Suprapubic skin (tissue), 4 donors: ENCODE data around the gene C6orf62. TPM values are rescaled to one million over a fixed set of nuclear protein-coding genes. Genes with fewer than 3 reads are reported as not detected.
"Not testable (repeated sequence)": the region's sequence is repeated elsewhere in the genome, so short reads cannot be mapped to it uniquely, and the experiment has no call there.

ENCODE experiments used
- DNase-seq, 2 donors: peaks; one replicate each; pipeline ENCODE4 v3.0.0-alpha.2; 2019; ENCODE audit warnings: low spot score in 2 of 2
- H3K27ac ChIP-seq: fragments of 200-600 bp; sonication (generic); one replicate; pipeline ENCODE4 v1.5.1; 2019
- H3K27me3 ChIP-seq: fragments of 200-600 bp; sonication (generic); one replicate; pipeline ENCODE4 v1.5.1; 2019
- H3K36me3 ChIP-seq: fragments of 200-600 bp; sonication (generic); one replicate; pipeline ENCODE4 v1.5.1; 2019
- H3K4me1 ChIP-seq: fragments of 200-600 bp; sonication (generic); one replicate; pipeline ENCODE4 v1.5.1; 2019
- H3K4me3 ChIP-seq: fragments of 200-600 bp; sonication (generic); one replicate; pipeline ENCODE4 v1.5.1; 2019; ENCODE audit warnings: mild to moderate bottlenecking
- H3K9me3 ChIP-seq: fragments of 200-600 bp; sonication (generic); one replicate; pipeline ENCODE4 v1.5.1; 2019
- CTCF ChIP-seq, 2 donors: fragments of 200-600 bp in 1 of 2; fragments of 450-650 bp in 1 of 2; sonication (generic) in 1 of 2; IDR thresholded peaks; one replicate each; pipeline ENCODE4 v1.5.1; 2016 to 2019; ENCODE audit warnings: antibody characterized with exemption in 2 of 2, mild to moderate bottlenecking in 1 of 2, moderate library complexity in 1 of 2
- EP300 ChIP-seq: sonication (generic); formaldehyde crosslinking; IDR thresholded peaks from one replicate; pipeline ENCODE4 v1.6.1; 2017; ENCODE audit warnings: antibody characterized with exemption
- POLR2A ChIP-seq, 2 donors: fragments of 450-650 bp; IDR thresholded peaks; one replicate each; pipeline ENCODE4 v1.6.1; 2017; ENCODE audit warnings: antibody characterized with exemption in 2 of 2, mild to moderate bottlenecking in 2 of 2, moderate library complexity in 2 of 2
- POLR2AphosphoS5 ChIP-seq, 3 donors: sonication (generic); formaldehyde crosslinking; IDR thresholded peaks; one replicate each; pipeline ENCODE4 v1.6.1; 2017; ENCODE audit warnings: antibody characterized with exemption in 3 of 3
- WGBS: methylation state at CpG from one replicate; pipeline ENCODE4 v1.1.5; 2018; 5-methylcytosine and 5-hydroxymethylcytosine counted together
- total RNA-seq, 4 donors: library from RNA; depleted of rRNA; stranded (reverse); fragments of >200 nt; gene quantifications; one replicate each; pipeline ENCODE4 v1.1.0, GENCODE V29; 2016

The C6orf62 gene
- total RNA-seq, 4 donors from 2014 or later: 36.5 to 69.2 (median 55.5) TPM

GRCh38 chr6:24686408-24686807 is 32.5 kb downstream of the C6orf62 start:
- Histone ChIP-seq H3K4me1 (peaks cover 6% of the 10 kb centered on the region), H3K27ac (no peak overlapping the region), H3K4me3 (no peak overlapping the region), H3K36me3 (no peaks in the 10 kb centered on the region), H3K9me3 (no peaks in the 10 kb centered on the region), H3K27me3 (no peaks in the 10 kb centered on the region)
- WGBS: 92% methylated on average over 1 of the region's 1 CpG
- TF ChIP-seq CTCF (IDR thresholded peaks at IDR 0.05): no peak
- TF ChIP-seq EP300: no peak
- no peak for DNase-seq

GRCh38 chr6:24683297-24684296 is 35.4 kb downstream of the C6orf62 start:
- no peak overlapping the region for H3K4me3 ChIP-seq
- no peaks in the 10 kb centered on the region for H3K36me3 ChIP-seq
- DNase-seq: no peak
- no peak overlapping the region for H3K27ac ChIP-seq
- TF ChIP-seq CTCF (IDR thresholded peaks at IDR 0.05) (no peak), EP300 (no peak), POLR2A (IDR thresholded peaks at IDR 0.05) (no peak), POLR2AphosphoS5 (IDR thresholded peaks at IDR 0.05) (no peak)
- H3K9me3 ChIP-seq: no peaks in the 10 kb centered on the region
- WGBS: 78% methylated on average over 10 of the region's 12 CpGs
- no peaks in the 10 kb centered on the region for H3K4me1 ChIP-seq
- no peaks in the 10 kb centered on the region for H3K27me3 ChIP-seq

- WGBS: 78% methylated on average over 7 of the region's 7 CpGs
- no peaks in the 10 kb centered on the region for H3K4me1 ChIP-seq
- no peak overlapping the region for H3K27ac ChIP-seq
These were observed 38.4 kb downstream of the C6orf62 start for GRCh38 chr6:24680582-24680981.

GRCh38 chr6:24678792-24679352 is 40.1 kb downstream of the C6orf62 start:
- H3K4me1 ChIP-seq, H3K4me3 ChIP-seq, H3K27me3 ChIP-seq, H3K9me3 ChIP-seq, H3K27ac ChIP-seq, H3K36me3 ChIP-seq, DNase-seq: not testable (repeated sequence)
- WGBS: 91% methylated on average over 11 of the region's 11 CpGs

More at GRCh38 chr6:24680582-24680981, 38.4 kb downstream of the C6orf62 start:
- no peak for TF ChIP-seq EP300
- TF ChIP-seq POLR2A (IDR thresholded peaks at IDR 0.05): no peak
- TF ChIP-seq CTCF (IDR thresholded peaks at IDR 0.05): no peak
- TF ChIP-seq POLR2AphosphoS5 (IDR thresholded peaks at IDR 0.05): no peak
- H3K27me3 ChIP-seq: no peaks in the 10 kb centered on the region
- no peak overlapping the region for H3K4me3 ChIP-seq
- H3K9me3 ChIP-seq: no peaks in the 10 kb centered on the region
- no peaks in the 10 kb centered on the region for H3K36me3 ChIP-seq
- no peak for DNase-seq

- no peak for DNase-seq
- Histone ChIP-seq H3K9me3 (no peaks in the 10 kb centered on the region), H3K4me1 (peaks cover under 1% of the 10 kb centered on the region), H3K36me3 (no peaks in the 10 kb centered on the region), H3K27ac (no peak overlapping the region), H3K4me3 (no peak overlapping the region), H3K27me3 (no peaks in the 10 kb centered on the region)
- TF ChIP-seq EP300: no peak
- TF ChIP-seq POLR2A (IDR thresholded peaks at IDR 0.05): no peak
- TF ChIP-seq CTCF (IDR thresholded peaks at IDR 0.05): no peak
- no peak for TF ChIP-seq POLR2AphosphoS5 (IDR thresholded peaks at IDR 0.05)
- 74% methylated on average over 2 of the region's 2 CpGs for WGBS
These were observed 45.3 kb downstream of the C6orf62 start for GRCh38 chr6:24673625-24674024.
